Measurements from ENCODE around the gene CIDEB. TPM values are rescaled to one million over a fixed set of nuclear protein-coding genes. Genes with fewer than 3 reads are reported as not detected.

The CIDEB gene
- total RNA-seq, 1 donor = 0.36 TPM

DNA sequence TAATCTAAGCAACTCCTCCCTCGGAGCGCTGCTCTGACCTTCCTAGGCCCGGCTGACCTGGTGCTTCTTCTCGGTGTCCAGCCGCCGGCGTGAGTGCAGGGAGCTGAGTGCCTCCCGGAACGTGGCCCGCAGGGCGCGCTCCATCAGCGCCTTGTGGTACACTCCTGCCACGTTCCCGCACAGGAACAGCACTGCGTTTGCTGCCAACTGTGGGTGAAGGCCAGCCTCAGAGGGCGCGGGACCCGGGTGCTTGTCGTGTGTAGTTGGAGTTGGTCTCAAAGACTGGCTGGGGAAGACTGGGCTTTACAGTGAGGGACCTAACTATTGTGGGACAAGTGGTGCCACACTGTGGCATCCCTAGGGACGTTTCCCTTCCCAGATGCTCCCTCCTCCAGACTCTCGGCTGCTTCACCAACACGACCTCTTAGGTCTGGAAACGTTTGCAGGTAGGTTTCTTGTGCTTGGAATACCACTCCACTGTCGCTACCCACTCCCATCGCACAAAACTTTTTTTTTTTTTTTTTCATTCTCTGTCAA, 24.0 kb upstream of the CIDEB start:
- H3K4me1 ChIP-seq (ENCODE audit: insufficient read depth, low read length) = peaks cover 24% of the 10 kb centered on the region
- H3K9me3 ChIP-seq (ENCODE audit: low read depth, low read length) = no peaks in the 10 kb centered on the region
- TF ChIP-seq, protein P1, sequence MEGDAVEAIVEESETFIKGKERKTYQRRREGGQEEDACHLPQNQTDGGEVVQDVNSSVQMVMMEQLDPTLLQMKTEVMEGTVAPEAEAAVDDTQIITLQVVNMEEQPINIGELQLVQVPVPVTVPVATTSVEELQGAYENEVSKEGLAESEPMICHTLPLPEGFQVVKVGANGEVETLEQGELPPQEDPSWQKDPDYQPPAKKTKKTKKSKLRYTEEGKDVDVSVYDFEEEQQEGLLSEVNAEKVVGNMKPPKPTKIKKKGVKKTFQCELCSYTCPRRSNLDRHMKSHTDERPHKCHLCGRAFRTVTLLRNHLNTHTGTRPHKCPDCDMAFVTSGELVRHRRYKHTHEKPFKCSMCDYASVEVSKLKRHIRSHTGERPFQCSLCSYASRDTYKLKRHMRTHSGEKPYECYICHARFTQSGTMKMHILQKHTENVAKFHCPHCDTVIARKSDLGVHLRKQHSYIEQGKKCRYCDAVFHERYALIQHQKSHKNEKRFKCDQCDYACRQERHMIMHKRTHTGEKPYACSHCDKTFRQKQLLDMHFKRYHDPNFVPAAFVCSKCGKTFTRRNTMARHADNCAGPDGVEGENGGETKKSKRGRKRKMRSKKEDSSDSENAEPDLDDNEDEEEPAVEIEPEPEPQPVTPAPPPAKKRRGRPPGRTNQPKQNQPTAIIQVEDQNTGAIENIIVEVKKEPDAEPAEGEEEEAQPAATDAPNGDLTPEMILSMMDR (IDR thresholded peaks at IDR 0.05; ENCODE audit: extremely low read depth, low read depth, low read length) = no peak
- H3K4me2 ChIP-seq (ENCODE audit: insufficient read depth, low read length) = peak overlapping the region; percentile 93
- H3K4me3 ChIP-seq (ENCODE audit: insufficient read depth, low read length) = no peak overlapping the region
- no peaks in the 10 kb centered on the region for H4K20me1 ChIP-seq (ENCODE audit: insufficient read depth, low read length)
- H2AFZ ChIP-seq (ENCODE audit: low read length) = no peak overlapping the region
- H3K79me2 ChIP-seq (ENCODE audit: insufficient read depth, low read length) = peaks cover 4% of the 10 kb centered on the region
- peak; percentile 81 for DNase-seq (ENCODE audit: insufficient read length, low spot score, missing footprints)
- no peak overlapping the region for H3K27ac ChIP-seq (ENCODE audit: low read depth, low read length)
- H3K36me3 ChIP-seq (ENCODE audit: insufficient read depth, low read length) = no peaks in the 10 kb centered on the region
- no peaks in the 10 kb centered on the region for H3K27me3 ChIP-seq (ENCODE audit: insufficient read depth, low read length)

DNA sequence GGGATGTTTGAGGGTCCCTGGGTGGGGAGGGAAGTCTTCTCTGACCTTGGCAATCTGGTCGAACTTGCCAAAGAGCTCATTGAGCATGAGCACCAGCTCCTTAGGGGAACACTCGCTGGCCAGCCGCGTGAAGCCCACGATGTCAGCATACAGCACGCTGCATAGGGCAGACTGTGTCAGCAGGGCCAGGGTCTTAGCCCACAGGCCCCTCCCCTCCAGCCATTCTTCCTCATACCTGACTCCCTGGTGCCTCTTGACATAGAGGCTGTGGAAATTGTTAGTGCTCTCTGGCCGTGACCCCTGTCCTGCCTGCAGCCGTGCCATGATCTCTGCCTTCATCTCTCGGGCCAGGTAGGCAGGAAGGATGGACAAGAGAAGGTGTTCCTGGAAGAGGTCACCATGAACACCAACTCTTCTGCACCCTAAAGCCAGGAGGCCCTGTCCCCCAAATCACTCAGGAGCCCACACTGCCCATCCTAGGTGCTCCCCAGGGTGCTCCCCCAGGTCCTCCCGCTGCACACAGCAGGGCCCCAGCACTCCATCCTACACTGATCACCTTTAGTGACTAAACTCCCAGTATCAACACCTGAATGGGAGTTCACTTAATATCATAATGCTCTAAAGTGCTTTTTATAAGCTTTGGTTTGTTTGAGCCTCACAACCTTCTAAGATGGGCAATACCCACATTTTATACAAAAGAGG, 23.3 kb upstream of the CIDEB start:
- Histone ChIP-seq H2AFZ (ENCODE audit: low read length) (no peak overlapping the region), H3K27me3 (ENCODE audit: insufficient read depth, low read length) (no peaks in the 10 kb centered on the region), H3K36me3 (ENCODE audit: insufficient read depth, low read length) (no peaks in the 10 kb centered on the region), H3K79me2 (ENCODE audit: insufficient read depth, low read length) (peaks cover 4% of the 10 kb centered on the region), H3K27ac (ENCODE audit: low read depth, low read length) (no peak overlapping the region), H3K4me1 (ENCODE audit: insufficient read depth, low read length) (peaks cover 22% of the 10 kb centered on the region), H3K4me3 (ENCODE audit: insufficient read depth, low read length) (no peak overlapping the region), H3K4me2 (ENCODE audit: insufficient read depth, low read length) (no peak overlapping the region), H3K9me3 (ENCODE audit: low read depth, low read length) (no peaks in the 10 kb centered on the region), H4K20me1 (ENCODE audit: insufficient read depth, low read length) (no peaks in the 10 kb centered on the region)
- TF ChIP-seq, protein P1 (IDR thresholded peaks at IDR 0.05; ENCODE audit: extremely low read depth, low read depth, low read length) = no peak
- no peak for DNase-seq (ENCODE audit: insufficient read length, low spot score, missing footprints)

DNA sequence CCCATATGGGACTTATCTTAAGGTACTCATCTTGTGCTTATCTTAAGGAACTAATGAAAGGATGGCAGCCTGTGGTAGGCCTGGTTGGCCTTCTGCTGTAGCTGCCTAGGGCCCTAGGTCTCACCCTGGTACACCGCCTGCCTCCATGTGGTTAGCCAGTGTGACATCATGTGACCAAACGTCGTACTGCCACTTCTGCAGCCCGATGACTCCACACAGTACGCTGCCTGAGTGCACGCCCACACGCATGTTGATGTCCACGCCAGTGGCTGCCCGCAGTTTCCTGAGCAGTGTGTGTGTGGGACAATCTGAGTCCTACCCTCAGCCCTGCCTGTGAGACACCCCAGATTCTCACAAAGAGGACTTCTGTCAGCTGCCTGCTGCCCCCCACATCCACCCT, 22.0 kb upstream of the CIDEB start:
- no peaks in the 10 kb centered on the region for H3K27me3 ChIP-seq (ENCODE audit: insufficient read depth, low read length)
- H3K36me3 ChIP-seq (ENCODE audit: insufficient read depth, low read length) = peaks cover 5% of the 10 kb centered on the region
- no peak overlapping the region for H2AFZ ChIP-seq (ENCODE audit: low read length)
- no peak for DNase-seq (ENCODE audit: insufficient read length, low spot score, missing footprints)
- H3K79me2 ChIP-seq (ENCODE audit: insufficient read depth, low read length) = no peaks in the 10 kb centered on the region
- no peak overlapping the region for H3K27ac ChIP-seq (ENCODE audit: low read depth, low read length)
- H3K9me3 ChIP-seq (ENCODE audit: low read depth, low read length) = no peaks in the 10 kb centered on the region
- TF ChIP-seq, protein P1 (IDR thresholded peaks at IDR 0.05; ENCODE audit: extremely low read depth, low read depth, low read length) = no peak
- no peaks in the 10 kb centered on the region for H4K20me1 ChIP-seq (ENCODE audit: insufficient read depth, low read length)
- no peak overlapping the region for H3K4me2 ChIP-seq (ENCODE audit: insufficient read depth, low read length)
- peaks cover 11% of the 10 kb centered on the region for H3K4me1 ChIP-seq (ENCODE audit: insufficient read depth, low read length)
- H3K4me3 ChIP-seq (ENCODE audit: insufficient read depth, low read length) = no peak overlapping the region

DNA sequence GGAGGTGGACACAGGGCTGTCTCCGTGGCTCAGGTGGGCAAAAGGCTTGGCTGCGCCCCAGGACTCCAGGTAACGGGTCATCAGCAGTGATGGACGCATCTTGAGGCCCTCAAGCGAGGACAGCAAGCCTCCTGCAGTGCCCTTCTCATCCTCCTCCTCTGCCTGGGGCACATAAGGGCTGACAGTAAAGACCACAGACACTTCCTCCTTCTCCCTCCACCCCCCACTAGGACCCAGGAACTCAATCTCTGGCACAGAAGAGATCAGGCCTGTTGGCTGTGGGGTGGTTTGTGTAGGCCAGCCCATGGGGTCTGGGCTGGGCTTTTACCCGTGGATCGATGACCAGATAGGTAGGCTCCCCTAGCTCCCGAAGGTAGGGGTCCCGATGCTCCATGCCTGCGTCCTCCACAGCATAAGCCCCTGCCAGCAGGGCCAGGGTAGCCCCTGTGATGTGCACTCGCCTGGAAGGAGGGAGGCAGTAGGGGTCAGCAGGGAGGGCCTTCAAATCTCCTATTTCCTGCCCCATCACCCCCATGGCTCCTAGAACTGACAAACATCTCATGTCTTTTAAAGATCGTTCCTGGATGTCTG, 21.4 kb upstream of the CIDEB start:
- TF ChIP-seq, protein P1 (IDR thresholded peaks at IDR 0.05; ENCODE audit: extremely low read depth, low read depth, low read length) = no peak
- H3K27me3 ChIP-seq (ENCODE audit: insufficient read depth, low read length) = no peaks in the 10 kb centered on the region
- H3K36me3 ChIP-seq (ENCODE audit: insufficient read depth, low read length) = peaks cover 5% of the 10 kb centered on the region
- no peaks in the 10 kb centered on the region for H3K79me2 ChIP-seq (ENCODE audit: insufficient read depth, low read length)
- no peak overlapping the region for H2AFZ ChIP-seq (ENCODE audit: low read length)
- H4K20me1 ChIP-seq (ENCODE audit: insufficient read depth, low read length) = no peaks in the 10 kb centered on the region
- no peak overlapping the region for H3K4me2 ChIP-seq (ENCODE audit: insufficient read depth, low read length)
- no peaks in the 10 kb centered on the region for H3K9me3 ChIP-seq (ENCODE audit: low read depth, low read length)
- no peak overlapping the region for H3K27ac ChIP-seq (ENCODE audit: low read depth, low read length)
- no peak overlapping the region for H3K4me3 ChIP-seq (ENCODE audit: insufficient read depth, low read length)
- DNase-seq (ENCODE audit: insufficient read length, low spot score, missing footprints) = peak; percentile 66
- peaks cover 11% of the 10 kb centered on the region for H3K4me1 ChIP-seq (ENCODE audit: insufficient read depth, low read length)

Data from osteoblast (primary cell).